K562 (cell line): Measurements from ENCODE around the gene G6PD. TPM values are rescaled to one million over a fixed set of nuclear protein-coding genes. Genes with fewer than 3 reads are reported as not detected.

ENCODE experiments used
- ARID2 ChIP-seq: fragments of 450-650 bp; IDR thresholded peaks from 2 replicates; pipeline ENCODE4 v1.6.1; 2017; ENCODE audit warnings: antibody characterized with exemption, mild to moderate bottlenecking
- BACH1 ChIP-seq: fragments of 200-800 bp; sonication (Bioruptor generic); IDR thresholded peaks from 2 replicates; pipeline ENCODE4 v1.6.1; 2016; ENCODE audit warnings: missing genetic modification characterization, missing compliant biosample characterization
- BRCA1 ChIP-seq, 2 experiments: fragments of 450-650 bp in 1 of 2; sonication (generic) in 1 of 2; formaldehyde crosslinking in 1 of 2; IDR thresholded peaks; 2 replicates each; pipeline versions ENCODE4 v1.5.0 to v1.6.1; 2017 to 2020; ENCODE audit warnings: mild to moderate bottlenecking in 1 of 2, missing genetic modification reagents in 1 of 2
- CREB3 ChIP-seq: fragments of 450-650 bp; conservative IDR thresholded peaks from 2 replicates; pipeline ENCODE4 v1.6.1; 2016; ENCODE audit warnings: missing genetic modification characterization, low read depth, mild to moderate bottlenecking, missing compliant biosample characterization, moderate library complexity
- ELK3 ChIP-seq: fragments of 450-650 bp; formaldehyde crosslinking; IDR thresholded peaks from 2 replicates; pipeline ENCODE4 v1.4.0; 2020; ENCODE audit warnings: mild to moderate bottlenecking
- ETV1 ChIP-seq: fragments of 450-650 bp; conservative IDR thresholded peaks from 2 replicates; pipeline ENCODE4 v1.6.1; 2016; ENCODE audit warnings: missing genetic modification characterization, control low read depth, low read depth, missing compliant biosample characterization
- FOSL1 ChIP-seq: fragments of 200-800 bp; sonication (Bioruptor generic); conservative IDR thresholded peaks from 2 replicates; pipeline ENCODE4 v1.6.1; 2016; ENCODE audit warnings: missing genetic modification characterization, missing compliant biosample characterization
- FUS ChIP-seq: fragments of 200-400 bp; formaldehyde crosslinking; optimal IDR thresholded peaks from 2 replicates; pipeline ENCODE3; 2017; ENCODE audit warnings: low read depth, low read length
- GTF2B ChIP-seq: IDR thresholded peaks from 2 replicates; pipeline ENCODE4 v1.6.1; 2011; ENCODE audit not compliant: insufficient read length; ENCODE audit errors: extremely low read depth
- HDAC1 ChIP-seq, 2 experiments: fragments of 450-650 bp; IDR thresholded peaks; 2 replicates each; pipeline ENCODE4 v1.6.1; 2016 to 2017; ENCODE audit warnings: inconsistent platforms in 1 of 2, mild to moderate bottlenecking in 1 of 2, moderate library complexity in 1 of 2
- HDAC2 ChIP-seq: fragments of 450-650 bp; IDR thresholded peaks from 2 replicates; pipeline ENCODE4 v1.6.1; 2016; ENCODE audit warnings: mild to moderate bottlenecking
- HSF4 ChIP-seq: fragments of 250-450 bp; sonication (Bioruptor Pico); IDR thresholded peaks from 2 replicates; pipeline ENCODE4 v2.1.2; 2022; ENCODE audit warnings: mild to moderate bottlenecking, moderate library complexity, borderline replicate concordance
- KLF10 ChIP-seq: fragments of 250-450 bp; sonication (Bioruptor Pico); IDR thresholded peaks from 2 replicates; pipeline ENCODE4 v1.6.1; 2021; ENCODE audit warnings: matching md5 sums
- NR2C1 ChIP-seq, 2 experiments: fragments of 450-650 bp; IDR thresholded peaks; 2 replicates each; pipeline ENCODE4 v1.6.1; 2017; ENCODE audit warnings: mild to moderate bottlenecking in 2 of 2, antibody characterized with exemption in 1 of 2, inconsistent platforms in 1 of 2, missing compliant biosample characterization in 1 of 2, missing genetic modification characterization in 1 of 2
- NRF1 ChIP-seq, 2 experiments: fragments of 450-650 bp; IDR thresholded peaks in 1 of 2; conservative IDR thresholded peaks in 1 of 2; 2 replicates each; pipeline ENCODE4 v1.6.1; 2014; ENCODE audit warnings: mild to moderate bottlenecking in 2 of 2
- PTBP1 ChIP-seq: fragments of 200-400 bp; formaldehyde crosslinking; IDR thresholded peaks from 2 replicates; pipeline ENCODE4 v1.6.1; 2017; ENCODE audit warnings: low read depth, low read length
- RFX1 ChIP-seq: fragments of 450-650 bp; IDR thresholded peaks from 2 replicates; pipeline ENCODE4 v1.6.1; 2016; ENCODE audit warnings: mild to moderate bottlenecking, moderate library complexity
- RUNX1 ChIP-seq: sonication (generic); IDR thresholded peaks from 2 replicates; pipeline ENCODE4 v1.6.1; 2016; ENCODE audit warnings: antibody characterized with exemption, low read depth
- SIRT6 ChIP-seq: IDR thresholded peaks from one replicate; pipeline ENCODE4 v1.6.1; 2012; ENCODE audit warnings: low read depth, mild to moderate bottlenecking, control low read depth, inconsistent platforms, low read length, moderate library complexity
- ZBTB1 ChIP-seq: sonication (generic); formaldehyde crosslinking; IDR thresholded peaks from 2 replicates; pipeline ENCODE4 v1.8.1; 2023; ENCODE audit warnings: missing genetic modification reagents, low read depth, mild to moderate bottlenecking, borderline replicate concordance
- ZBTB49 ChIP-seq: sonication (generic); formaldehyde crosslinking; IDR thresholded peaks from 2 replicates; pipeline ENCODE4 v1.8.0; 2022; ENCODE audit warnings: missing genetic modification reagents, mild to moderate bottlenecking, borderline replicate concordance
- ZKSCAN1 ChIP-seq: fragments of 150-350 bp; IDR thresholded peaks from 2 replicates; pipeline ENCODE4 v1.6.1; 2016; ENCODE audit warnings: low read depth, low read length
- ZNF212 ChIP-seq: fragments of 450-650 bp; formaldehyde crosslinking; IDR thresholded peaks from 2 replicates; pipeline ENCODE4 v1.4.0; 2020; ENCODE audit warnings: mild to moderate bottlenecking
- ZNF384 ChIP-seq: IDR thresholded peaks from 2 replicates; pipeline ENCODE4 v1.6.1; 2012; ENCODE audit warnings: low read depth, low read length, improper control_type of control experiment
- ZNF445 ChIP-seq: fragments of 250-450 bp; sonication (Bioruptor Pico); IDR thresholded peaks from 2 replicates; pipeline ENCODE4 v1.4.0; 2020; ENCODE audit warnings: low read depth, mild to moderate bottlenecking, moderate library complexity
- polyA plus RNA-seq, 8 experiments: library from polyadenylated mRNA; depleted of rRNA in 4 of 8; stranded (reverse) in 5 of 8; unstranded in 3 of 8; fragments of >200 nt; fragmentation: Nextera tagmentation in 2 of 8; fragmentation: Illumina TruSeq in 1 of 8; extraction: Ambion mirVana in 2 of 8; extraction: Trizol in 1 of 8; gene quantifications; 2 replicates each; pipeline versions ENCODE4 v1.2.1 to v1.2.3, GENCODE V29; 2011 to 2014; ENCODE audit warnings: inconsistent platforms in 1 of 8, missing spikeins in 1 of 8
- total RNA-seq, 7 experiments: library from RNA; depleted of rRNA in 6 of 7; stranded (reverse); fragments of >200 nt in 6 of 7; fragmentation: Illumina TruSeq in 2 of 7; extraction: Trizol in 2 of 7; gene quantifications; 2 replicates each; pipeline versions ENCODE4 v1.2.1 to v1.2.3, GENCODE V29; 2011 to 2021; ENCODE audit warnings: low replicate concordance in 1 of 7

G6PD gene
- total and polyA plus RNA-seq, 9 of the 15 experiments (the other 6 are each of a cell fraction or from before 2014, with no cell fraction given) = 2.9 to 222 (median 66.4) TPM

- TF ChIP-seq FUS = no peak
- no peak for TF ChIP-seq BACH1 (tag)
- TF ChIP-seq ZBTB49 (CRISPR knock-in tag) = no peak
- no peak for TF ChIP-seq RUNX1
- TF ChIP-seq ZNF445 (CRISPR knock-in tag) = no peak
- no peak for TF ChIP-seq GTF2B
- TF ChIP-seq ETV1 = no peak
- TF ChIP-seq PTBP1 = no peak
- no peak for TF ChIP-seq ZKSCAN1
- peak; percentile 87 to 89 for TF ChIP-seq NRF1 (conservative IDR thresholded peaks at IDR 0.05 in 1 of 2, IDR thresholded peaks at IDR 0.05 in 1 of 2)
- TF ChIP-seq HSF4 = no peak
- TF ChIP-seq RFX1 = no peak
- no peak for TF ChIP-seq ARID2
- no peak for TF ChIP-seq SIRT6
- TF ChIP-seq BRCA1 (IDR thresholded peaks at IDR 0.05) = no peak
- TF ChIP-seq BRCA1 (CRISPR knock-in tag; IDR thresholded peaks at IDR 0.05) = no peak
- TF ChIP-seq HDAC1 (IDR thresholded peaks at IDR 0.05) = 0 out of 4 replicates have a peak, but pooled peaks of 1 of the 2 experiments have one; percentile 12
- no peak; the same call in 1 of the 2 replicates for TF ChIP-seq FOSL1
- no peak for TF ChIP-seq CREB3 (tag)
- TF ChIP-seq ZNF384 = no peak
- TF ChIP-seq HDAC2 = 0 out of 2 replicates have a peak, but pooled peaks have one; percentile 47
- TF ChIP-seq ZNF212 (CRISPR knock-in tag) = no peak
- no peak for TF ChIP-seq KLF10 (CRISPR knock-in tag)
- TF ChIP-seq NR2C1 (IDR thresholded peaks at IDR 0.05) = no peak
- no peak for TF ChIP-seq NR2C1 (tag; IDR thresholded peaks at IDR 0.05)
- no peak for TF ChIP-seq ZBTB1 (CRISPR knock-in tag)
- TF ChIP-seq ELK3 (CRISPR knock-in tag) = no peak
Observed at GRCh38 chrX:154490414-154491083, 56.1 kb downstream of the G6PD start, which contains the start of gene SLC10A3 (continued).
